Measurements from ENCODE around the gene UGGT1. TPM values are rescaled to one million over a fixed set of nuclear protein-coding genes. Genes with fewer than 3 reads are reported as not detected.

Gene UGGT1
- total RNA-seq, 1 donor from 2014 or later, result 45.6 TPM

DNA sequence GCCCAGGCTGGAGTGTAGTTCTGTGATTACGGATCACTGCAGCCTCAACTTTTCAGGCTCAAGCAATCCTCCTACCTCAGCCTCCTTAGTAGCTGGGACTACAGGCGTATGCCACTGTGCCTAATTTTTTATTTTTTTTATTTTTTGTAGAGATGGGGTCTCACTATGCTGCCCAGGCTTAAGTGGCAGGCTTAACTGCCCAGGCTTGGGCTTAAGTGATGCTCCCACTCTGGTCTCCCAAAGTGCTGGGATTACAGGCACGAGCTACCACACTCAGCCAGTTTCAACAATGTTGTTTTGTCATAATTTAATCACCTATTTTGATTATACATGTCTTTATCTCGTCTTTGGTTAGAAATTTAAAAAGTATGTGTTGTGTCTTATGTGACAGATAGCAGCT, 18.2 kb downstream of the UGGT1 start:
- no peak for DNase-seq (ENCODE audit: low read depth in 2 of 2)

DNA sequence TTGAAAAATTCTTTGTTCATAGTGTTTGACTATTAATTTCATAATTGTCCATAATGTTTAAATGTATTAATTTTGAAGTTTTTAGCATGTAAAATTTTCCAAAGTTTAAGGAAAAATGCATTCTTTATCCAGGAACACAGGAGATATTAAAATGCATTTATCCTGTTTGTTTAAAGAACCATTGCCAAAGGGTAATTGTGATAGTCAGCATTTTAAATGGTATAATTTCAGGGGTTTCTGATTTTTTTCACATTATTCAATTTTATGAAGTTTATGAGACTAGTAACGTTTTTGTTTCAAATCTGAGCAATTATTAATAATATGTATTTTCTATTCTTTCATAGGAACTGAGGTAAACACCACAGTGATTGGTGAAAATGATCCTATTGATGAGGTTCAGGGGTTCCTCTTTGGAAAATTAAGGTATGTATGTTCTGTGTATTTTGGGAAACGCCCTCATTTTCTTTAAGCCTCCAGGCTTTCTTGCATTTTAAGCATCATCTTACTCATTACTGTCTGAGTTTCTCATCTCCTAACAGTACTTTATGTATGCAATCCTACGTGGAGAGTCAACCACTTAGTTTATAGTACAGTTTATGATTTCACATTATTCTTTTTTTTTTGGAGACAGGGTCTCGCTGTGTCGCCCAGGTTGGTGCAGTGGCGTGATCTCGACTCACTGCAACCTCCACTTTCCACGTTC, 25.1 kb downstream of the UGGT1 start:
- no peak for DNase-seq (ENCODE audit: low read depth in 2 of 2)

DNA sequence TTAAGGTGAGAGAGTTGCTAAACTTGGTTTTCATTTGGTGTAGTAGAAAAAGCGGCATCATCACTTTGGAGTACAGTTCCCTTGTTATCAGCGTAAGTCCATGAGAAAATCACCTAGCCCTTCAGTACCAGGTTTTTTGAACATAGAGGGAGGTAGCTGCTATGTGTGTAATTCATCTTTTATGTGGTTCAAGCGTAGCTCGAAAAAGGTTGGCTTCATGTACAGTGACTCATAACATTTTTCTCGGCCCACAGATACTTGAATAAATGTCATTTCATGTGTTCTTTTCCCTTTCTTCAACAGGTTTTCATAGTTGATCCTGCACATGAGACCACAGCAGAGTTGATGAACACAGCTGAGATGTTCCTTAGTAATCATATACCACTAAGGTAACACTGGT, 43.6 kb downstream of the UGGT1 start:
- DNase-seq (ENCODE audit: low read depth in 2 of 2), result no peak

DNA sequence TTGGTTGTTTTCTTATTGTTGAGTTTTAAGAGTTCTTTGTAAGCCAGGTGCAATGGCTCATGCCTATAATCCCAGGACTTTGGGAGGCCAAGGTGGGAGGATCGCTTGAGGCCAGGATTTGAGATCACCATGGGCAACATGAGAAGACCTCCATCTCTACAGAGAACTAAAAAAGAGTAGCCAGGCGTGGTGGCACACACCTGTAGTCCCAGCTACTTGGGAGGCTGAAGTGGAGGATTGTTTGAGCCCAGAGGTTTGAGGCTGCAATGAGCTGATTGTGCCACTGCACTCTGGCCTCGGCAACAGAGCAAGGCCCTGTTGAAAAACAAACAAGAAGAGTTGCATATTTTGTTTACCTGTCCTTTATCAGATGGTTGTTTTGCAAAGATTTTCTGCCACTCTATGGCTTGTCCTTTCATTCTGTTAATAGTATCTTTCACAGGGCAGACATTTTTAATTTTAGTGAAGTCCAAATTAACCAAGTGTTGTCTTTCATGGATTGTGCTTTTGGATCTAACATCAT, 46.2 kb downstream of the UGGT1 start:
- no peak for DNase-seq (ENCODE audit: low read depth in 2 of 2)

DNA sequence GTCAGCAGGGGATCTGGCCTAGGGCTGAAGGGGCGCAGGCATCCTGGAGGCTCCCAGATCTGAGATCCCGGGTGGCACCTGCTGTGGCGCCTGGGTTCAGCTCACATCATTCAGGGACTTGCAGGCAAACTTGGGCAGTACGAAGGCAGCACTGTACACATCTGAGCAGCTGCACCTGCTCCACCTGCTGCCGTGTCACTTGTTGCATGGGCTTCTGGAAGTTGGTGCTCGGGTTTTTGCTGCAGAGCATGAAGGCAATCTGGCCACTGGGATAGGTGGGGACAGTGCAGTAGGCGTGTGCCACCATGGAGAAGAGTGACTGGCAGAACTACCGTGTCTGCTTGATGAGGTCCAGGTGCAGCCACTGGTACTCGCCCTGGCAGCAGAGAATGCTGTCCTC, 48.6 kb downstream of the UGGT1 start:
- no peak for DNase-seq (ENCODE audit: low read depth in 2 of 2)

DNA sequence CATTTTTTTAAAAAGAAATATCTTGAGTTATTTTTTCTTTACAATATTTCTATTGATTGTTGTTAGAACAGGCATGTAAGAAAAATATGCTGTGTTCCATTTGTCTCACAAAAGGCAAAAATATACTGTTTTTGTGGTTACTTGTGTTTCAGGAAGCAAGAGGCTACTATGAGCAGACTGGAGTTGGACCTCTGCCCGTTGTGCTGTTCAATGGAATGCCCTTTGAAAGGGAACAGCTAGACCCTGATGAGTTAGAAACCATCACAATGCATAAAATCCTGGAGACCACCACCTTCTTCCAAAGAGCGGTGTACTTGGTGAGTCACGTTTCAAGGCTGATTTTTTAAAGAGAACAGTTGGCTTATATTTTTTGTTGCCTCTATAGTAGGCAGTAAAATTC, 54.7 kb downstream of the UGGT1 start:
- DNase-seq (ENCODE audit: low read depth in 2 of 2), result peak; percentile 37 to 72

DNA sequence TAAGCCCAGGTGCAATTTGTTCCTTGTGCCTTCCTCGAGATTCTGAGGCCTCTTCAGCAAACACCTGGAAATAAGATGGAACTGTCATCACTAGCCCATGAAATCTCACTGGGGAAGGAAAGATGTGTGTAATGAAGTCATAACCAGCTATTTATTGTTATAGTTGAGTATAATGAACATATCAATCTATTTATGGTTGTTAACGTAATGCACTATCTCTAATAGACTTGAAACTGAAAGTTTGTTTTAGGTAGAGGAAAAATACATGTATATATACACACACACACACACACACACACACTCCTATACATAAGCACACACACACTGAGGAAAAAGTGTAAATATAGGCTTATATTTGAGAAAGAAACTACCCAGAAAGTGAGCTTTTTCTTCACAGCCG, 62.8 kb downstream of the UGGT1 start:
- no peak for DNase-seq (ENCODE audit: low read depth in 2 of 2)

DNA sequence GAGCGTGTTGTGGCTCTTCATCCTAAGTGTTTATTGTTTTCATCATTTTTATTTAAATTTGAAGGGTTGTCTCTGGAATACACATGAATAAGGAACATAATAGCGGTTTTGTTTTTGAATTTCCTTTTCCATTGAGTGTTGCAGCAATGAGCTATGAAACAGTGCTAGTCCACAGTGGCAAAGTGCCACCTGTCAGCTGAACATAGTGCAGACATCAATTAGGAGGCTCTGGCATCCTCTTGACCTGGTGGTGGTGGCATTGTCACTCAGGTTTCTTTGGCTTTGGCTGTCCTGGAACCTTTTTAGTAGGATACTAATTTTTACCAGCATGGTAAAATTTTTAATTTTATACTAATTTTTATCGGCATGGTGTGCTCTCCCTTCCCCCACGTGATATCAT, 63.2 kb downstream of the UGGT1 start:
- DNase-seq (ENCODE audit: low read depth in 2 of 2), result no peak

DNA sequence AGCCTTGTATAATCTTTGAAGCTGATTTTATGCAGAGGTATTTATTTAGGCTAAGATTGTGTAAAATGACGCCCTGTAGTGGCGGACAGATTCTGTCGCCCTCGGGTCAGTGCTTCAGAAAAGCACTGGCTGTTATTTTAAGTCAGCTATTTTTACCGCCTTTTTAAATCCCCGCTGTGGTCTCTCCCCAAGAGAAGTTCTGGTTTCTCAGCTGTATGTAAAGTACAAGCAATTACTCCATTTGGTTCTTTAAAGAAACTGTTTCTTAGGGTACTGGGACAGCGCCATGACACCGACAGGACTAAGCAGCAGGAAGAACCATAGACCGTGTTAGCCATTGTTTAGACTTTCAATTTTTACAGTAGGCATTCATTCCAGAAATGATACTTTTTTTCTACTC, 65.0 kb downstream of the UGGT1 start:
- no peak for DNase-seq (ENCODE audit: low read depth in 2 of 2)

DNA sequence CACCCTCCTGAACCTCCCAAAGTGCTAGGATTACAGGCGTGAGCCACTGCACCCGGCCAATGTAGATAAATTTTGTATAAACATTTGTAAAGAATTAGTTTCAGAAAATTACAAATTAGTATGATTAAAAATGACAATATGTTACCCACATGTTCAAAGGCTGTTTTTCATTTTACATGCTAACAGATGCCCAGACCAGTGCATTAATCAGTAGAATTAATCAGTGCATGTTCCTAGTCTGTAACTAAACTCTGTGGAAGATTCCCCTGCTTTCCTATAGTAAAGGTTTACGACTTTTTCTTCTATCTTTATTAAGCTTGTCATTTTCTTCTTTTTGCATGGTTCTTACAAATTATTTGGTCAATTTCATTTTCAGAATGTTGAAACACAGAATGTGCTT, 65.8 kb downstream of the UGGT1 start:
- no peak for DNase-seq (ENCODE audit: low read depth in 2 of 2)

DNA sequence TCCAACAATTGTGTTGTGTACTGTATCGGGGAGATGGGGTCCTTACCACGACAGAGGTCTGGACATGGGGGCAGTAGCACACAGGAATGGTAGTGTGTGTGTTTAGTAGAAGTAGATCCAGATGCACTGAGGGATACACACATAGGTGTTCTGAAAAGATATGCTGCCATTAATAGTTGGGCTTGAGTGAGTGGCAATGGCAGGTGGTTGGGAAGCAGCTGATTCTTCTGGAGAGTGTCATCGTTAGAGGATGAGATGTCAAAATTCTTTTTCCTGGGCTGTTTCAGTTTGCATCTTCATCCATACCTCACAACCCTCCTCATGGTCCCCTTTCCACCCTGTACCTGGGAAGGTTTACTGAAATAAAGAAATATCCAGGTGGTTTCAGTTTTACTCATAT, 66.6 kb downstream of the UGGT1 start:
- DNase-seq (ENCODE audit: low read depth in 2 of 2), result no peak

DNA sequence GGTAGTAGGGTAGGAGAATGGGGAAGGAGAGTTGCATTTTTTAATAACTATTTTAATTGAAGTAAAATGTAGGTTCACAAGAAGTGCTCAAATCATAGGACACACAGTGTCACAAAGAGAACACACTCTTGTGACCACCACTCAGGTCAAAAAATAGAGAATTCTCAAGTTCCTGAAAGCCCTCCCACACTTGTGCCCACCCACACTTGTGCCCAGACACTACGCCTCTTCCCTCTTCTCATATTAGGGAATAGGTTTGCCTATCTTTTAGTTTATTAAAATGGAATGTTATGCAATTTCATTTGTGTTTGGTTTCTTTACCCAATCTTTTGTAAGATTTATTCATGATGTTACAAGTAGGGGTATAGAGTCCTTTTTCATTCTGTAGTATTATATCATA, 67.2 kb downstream of the UGGT1 start:
- no peak for DNase-seq (ENCODE audit: low read depth in 2 of 2)

DNA sequence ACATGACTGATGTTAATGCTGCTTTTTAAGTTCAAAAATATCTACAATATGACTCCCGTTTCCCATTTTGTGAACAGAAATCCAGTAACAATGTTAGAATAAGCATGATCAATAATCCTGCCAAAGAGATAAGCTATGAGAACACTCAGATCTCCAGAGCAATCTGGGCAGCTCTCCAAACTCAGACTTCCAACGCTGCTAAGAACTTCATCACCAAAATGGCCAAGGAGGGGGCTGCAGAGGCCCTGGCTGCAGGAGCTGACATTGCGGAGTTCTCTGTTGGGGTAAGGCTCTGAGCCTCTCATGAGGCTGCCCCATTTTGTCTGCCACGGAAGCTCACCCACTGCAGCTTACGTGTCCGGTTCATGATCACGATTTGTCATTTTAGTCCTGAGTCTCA, 68.4 kb downstream of the UGGT1 start:
- DNase-seq (ENCODE audit: low read depth in 2 of 2), result no peak

DNA sequence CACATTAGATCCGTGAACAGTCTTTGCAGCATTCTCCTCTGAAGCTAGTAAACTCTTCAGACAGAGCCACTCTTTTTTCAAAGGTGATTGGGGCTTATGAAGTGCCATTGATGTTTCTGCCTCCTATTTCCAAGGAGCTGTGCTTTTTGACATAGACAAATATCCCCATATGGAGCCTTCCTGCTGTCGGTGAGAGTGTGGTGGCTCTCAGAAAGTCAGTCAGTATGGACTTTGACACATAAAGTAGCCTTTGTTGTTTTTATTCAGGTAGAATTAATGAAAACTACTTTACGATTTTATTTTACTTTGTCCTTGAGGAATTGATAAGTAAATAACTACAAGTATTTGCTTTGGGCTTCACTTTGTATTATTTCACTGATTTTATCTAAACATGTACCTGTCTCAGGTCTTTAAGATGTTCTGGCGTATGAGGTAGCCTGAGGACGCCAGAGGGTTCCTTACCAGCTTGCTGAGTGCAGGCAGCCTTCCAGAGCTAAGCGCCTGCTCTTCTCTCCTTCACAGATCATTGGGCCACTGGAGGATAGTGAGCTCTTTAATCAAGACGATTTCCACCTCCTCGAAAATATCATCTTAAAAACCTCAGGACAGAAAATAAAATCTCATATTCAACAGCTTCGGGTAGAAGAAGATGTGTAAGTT, 69.7 kb downstream of the UGGT1 start:
- no peak for DNase-seq (ENCODE audit: low read depth in 2 of 2)

DNA sequence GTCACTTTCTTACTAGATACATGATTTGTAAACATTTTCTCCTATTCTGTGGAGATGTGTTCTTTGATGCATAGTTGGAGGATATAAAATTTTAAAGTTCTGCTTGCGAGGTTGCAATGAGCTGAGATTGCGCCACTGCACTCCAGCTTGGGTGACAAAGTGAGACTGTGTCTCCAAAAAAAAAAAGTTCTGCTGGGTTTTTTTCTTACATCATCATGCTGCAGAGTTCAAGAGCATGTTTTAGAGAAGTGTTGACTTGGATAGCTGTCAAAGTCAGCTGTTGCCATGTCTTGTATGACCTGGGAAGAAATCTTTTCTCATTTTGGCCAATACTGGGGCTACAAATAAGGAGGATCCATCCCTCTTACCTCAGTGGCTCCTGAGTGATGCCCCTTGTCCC, 71.3 kb downstream of the UGGT1 start:
- DNase-seq (ENCODE audit: low read depth in 2 of 2), result no peak

DNA sequence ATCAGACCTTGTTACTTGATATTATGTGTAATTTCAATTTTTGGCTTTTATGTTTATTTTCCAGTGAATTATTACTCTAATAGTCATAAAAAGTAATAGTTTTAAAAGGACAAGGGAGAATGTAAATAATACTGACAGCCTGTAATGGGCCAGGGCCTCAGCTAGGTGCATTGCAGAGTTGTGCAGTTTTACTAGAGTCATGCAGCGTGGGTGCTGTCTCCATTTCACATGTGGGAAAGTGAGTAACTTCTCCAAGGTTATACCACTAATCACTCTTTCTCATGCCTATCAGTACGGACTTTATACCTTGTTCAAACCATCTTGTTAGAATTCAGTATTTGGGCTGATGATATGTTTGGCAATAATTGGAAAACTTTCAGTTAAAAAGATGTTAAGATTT, 73.3 kb downstream of the UGGT1 start:
- no peak for DNase-seq (ENCODE audit: low read depth in 2 of 2)

DNA sequence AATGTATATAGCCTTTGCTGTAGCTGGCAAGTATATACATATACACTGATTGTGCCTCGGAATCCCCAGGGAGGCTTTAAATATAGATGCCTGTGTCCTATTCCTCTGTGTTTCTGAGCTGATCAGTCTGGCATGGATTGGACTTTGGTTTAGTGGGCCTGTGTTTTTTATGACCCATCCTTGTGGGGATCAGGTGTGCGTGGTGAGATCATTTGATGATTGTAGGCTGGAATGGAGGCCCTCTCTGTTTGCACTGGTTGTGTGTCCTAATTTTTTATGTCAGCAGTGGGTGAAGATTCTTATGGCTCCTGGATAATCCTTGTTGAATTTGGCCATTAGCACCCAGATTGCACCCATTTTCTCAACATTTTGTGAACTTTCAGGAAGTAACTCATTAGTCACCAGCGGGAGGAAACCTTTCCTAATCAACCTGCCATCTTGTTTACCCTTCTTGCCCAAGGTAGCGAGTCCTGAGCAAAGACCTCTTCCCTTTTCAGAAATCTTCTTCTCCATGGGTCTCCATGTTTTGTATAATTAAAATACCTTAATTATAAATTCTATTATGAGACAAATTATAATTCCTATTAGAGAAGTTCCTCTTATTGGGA, 75.8 kb downstream of the UGGT1 start:
- DNase-seq (ENCODE audit: low read depth in 2 of 2), result no peak

DNA sequence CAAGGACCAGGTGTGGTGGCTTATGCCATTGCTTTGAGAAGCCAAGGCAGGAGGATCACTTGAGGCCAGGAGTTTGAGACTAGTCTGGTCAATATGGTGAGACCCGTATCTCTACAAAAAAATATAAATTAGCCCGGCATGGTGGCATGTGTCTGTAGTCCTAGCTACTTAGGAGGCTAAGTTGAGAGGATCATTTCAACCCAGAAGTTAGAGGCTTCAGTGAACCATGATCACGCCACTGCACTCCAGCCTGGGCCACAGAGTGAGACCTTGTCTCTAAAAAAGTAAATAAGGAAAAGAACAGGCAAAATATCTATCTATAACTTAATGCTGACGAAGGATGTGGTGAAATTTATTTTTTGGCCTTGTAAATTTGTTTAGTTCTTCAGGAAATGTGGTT, 78.1 kb downstream of the UGGT1 start:
- no peak for DNase-seq (ENCODE audit: low read depth in 2 of 2)

DNA sequence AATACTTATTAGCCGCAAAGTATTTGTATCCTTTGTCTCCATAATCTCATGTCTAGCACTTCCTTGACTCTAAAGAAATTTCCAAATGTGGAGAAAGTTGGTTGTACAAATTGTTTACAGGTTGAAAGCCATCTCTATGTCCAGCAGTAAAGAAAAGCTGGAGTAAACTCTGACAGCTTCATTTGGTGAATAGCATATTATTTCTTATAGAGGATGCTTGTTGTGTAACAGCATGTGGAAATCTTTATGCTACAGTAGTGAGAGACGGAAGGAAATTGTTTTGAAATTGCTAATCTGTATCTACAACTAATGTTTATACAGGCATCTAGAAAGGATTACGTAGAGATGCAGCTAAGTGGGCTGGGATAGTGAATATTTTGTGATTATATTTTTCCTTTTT, 78.5 kb downstream of the UGGT1 start:
- DNase-seq (ENCODE audit: low read depth in 2 of 2), result peak; percentile 74 to 85

DNA sequence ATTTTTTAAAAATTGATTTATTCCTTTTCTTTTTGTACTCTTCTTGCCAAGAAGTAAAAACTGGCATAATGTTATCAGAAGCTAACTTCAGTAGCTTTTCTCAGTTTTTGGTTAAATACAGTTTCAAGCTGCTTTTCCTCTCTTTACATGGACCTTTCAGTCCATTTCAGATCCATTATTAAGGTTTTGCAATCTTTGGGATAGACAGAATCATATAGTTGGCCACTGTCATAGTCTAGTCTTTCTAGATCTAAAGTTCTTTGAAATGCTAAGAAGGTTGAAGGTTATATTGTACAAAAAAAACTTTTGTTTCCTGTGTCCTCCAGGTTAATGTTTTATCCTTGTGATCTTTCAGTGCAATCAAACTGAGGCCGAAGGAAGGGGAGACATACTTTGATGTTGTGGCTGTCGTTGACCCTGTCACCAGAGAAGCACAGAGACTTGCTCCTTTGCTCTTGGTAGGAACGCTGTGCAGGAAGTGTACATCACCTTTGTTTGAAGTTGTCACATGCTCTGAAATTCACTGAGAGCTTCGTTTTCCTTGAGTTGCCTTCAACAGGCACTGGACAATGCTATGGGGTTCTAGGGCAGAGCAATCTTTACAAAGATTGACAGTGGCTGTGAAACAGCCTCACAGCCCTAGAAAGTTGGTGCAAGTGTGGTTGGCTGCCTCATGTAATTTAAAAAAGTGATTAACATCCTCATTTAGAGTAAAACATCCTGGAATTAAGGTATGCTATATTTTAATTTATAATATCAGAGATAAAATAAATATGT, 79.1 kb downstream of the UGGT1 start:
- no peak for DNase-seq (ENCODE audit: low read depth in 2 of 2)

DNA sequence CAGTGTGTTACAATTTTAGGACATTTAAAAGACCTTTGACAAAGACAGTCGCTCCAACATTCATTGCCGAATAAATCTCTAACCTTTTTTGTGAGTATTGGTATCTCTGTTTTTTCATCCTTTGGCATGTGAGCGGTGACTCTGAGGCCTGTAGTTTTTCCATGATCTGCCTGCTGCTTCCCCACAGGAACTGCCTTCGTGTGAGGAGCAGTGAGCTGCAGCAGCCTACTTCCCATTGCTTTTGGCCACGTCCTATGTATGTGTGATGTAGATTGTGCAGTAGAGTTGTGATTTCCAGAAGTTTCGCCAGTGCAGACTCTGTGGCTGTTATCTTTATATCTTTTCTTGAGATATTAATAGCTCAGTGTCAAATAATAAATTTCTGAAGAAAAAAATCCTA, 79.8 kb downstream of the UGGT1 start:
- DNase-seq (ENCODE audit: low read depth in 2 of 2), result peak; percentile 32 to 91

DNA sequence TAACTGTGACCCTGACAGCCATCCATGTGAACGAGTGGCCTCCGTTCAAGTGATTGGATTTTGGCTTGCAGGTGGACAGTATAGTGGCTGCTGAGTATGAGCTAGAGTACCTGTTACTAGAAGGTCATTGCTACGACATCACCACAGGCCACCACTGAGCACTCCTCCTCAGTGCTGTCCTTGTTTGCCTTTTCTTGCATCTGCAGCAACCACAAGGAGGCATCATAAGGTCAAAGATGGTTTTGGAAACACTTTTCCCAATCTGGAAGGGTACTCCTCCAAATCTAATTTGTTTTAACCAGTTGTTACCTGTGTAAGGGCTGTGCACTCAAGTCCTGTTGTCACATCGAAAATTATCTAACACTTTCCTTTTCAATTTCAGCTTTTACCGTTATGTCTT, 81.2 kb downstream of the UGGT1 start:
- DNase-seq (ENCODE audit: low read depth in 2 of 2), result no peak
